ENCODE data around the gene PLXNA4. TPM values are rescaled to one million over a fixed set of nuclear protein-coding genes. Genes with fewer than 3 reads are reported as not detected.

The PLXNA4 gene
- total and polyA plus RNA-seq, 9 of the 15 experiments (the other 6 are each of a cell fraction or from before 2014, with no cell fraction given): under 0.01 to 0.09 TPM; not detected in 7

GRCh38 chr7:132123773-132124172 is 452.5 kb downstream of the PLXNA4 start:
- H3K4me2 ChIP-seq (ENCODE audit: insufficient read depth, low read length): no peak overlapping the region
- DNase-seq (ENCODE audit: extremely low read depth in 1 of 4, low spot score in 3 of 4) (no peak), FAIRE-seq (no peak), ATAC-seq (no peak)
- H3K4me1 ChIP-seq (replicated peaks in 1 of 2; ENCODE audit: control insufficient read depth in 2 of 2, insufficient read depth in 2 of 2, low read length in 2 of 2): no peaks in the 10 kb centered on the region
- ChIA-PET POLR2A (interaction anchor here (1.2 kb wide), 1 partner anchor 20 kb away, joined by 4 read pairs; no protein-coding TSS in a partner anchor), CTCF (ENCODE audit: low intra/inter-chr PET ratio) (no interaction called here)
- H3K4me3 ChIP-seq: no peak overlapping the region
- in situ Hi-C loops (cut with MboI): no loop called here
- H3K27me3 ChIP-seq (ENCODE audit: control insufficient read depth in 2 of 2, insufficient read depth in 2 of 2, low read length in 2 of 2): peaks cover 9 to 16% of the 10 kb centered on the region in 2 experiments; a peak in 4 of 5 replicates
- no peaks in the 10 kb centered on the region for H3K36me3 ChIP-seq (ENCODE audit: control insufficient read depth, insufficient read depth, low read length)
- no peak for TF ChIP-seq E2F8 (IDR thresholded peaks at IDR 0.05; ENCODE audit: low read depth, partially characterized antibody)
- peak; percentile 76 for TF ChIP-seq RFX1 (IDR thresholded peaks at IDR 0.05)
- H4K20me1 ChIP-seq (replicated peaks; ENCODE audit: control insufficient read depth, insufficient read depth, low read length): peaks cover 15% of the 10 kb centered on the region
- H3K9ac ChIP-seq (ENCODE audit: insufficient read depth in 1 of 2, low read depth in 2 of 2, low read length in 2 of 2): no peak overlapping the region
- H3K9me3 ChIP-seq (replicated peaks; ENCODE audit: control insufficient read depth, insufficient read depth, low read depth, low read length): no peaks in the 10 kb centered on the region
- no peaks in the 10 kb centered on the region for H3K9me1 ChIP-seq (ENCODE audit: control insufficient read depth, insufficient read depth, low read length)
- no peak overlapping the region for H2AFZ ChIP-seq (ENCODE audit: low read depth, low read length)
- no peaks in the 10 kb centered on the region for H3K79me2 ChIP-seq (ENCODE audit: control insufficient read depth, insufficient read depth, low read length)
- no peak overlapping the region for H3K27ac ChIP-seq (ENCODE audit: extremely low read depth, low read depth, low read length)
- WGBS (ENCODE audit: insufficient coverage, low coverage, missing lambda C conversion rate): 0% methylated on average over 7 of the region's 7 CpGs
- intact Hi-C loops (cut with micrococcal nuclease): no loop called here
- no TSS peak for BruUV-seq (replicated peaks)

GRCh38 chr7:132122901-132123300 is 453.4 kb downstream of the PLXNA4 start:
- ATAC-seq (no peak), FAIRE-seq (no peak), DNase-seq (ENCODE audit: extremely low read depth in 1 of 4, low spot score in 3 of 4) (no peak)
- CTCF ChIA-PET (ENCODE audit: low intra/inter-chr PET ratio): no interaction called here
- H3K36me3 ChIP-seq (ENCODE audit: control insufficient read depth, insufficient read depth, low read length): no peaks in the 10 kb centered on the region
- POLR2A ChIA-PET: no interaction called here
- intact Hi-C loops (cut with micrococcal nuclease) (no loop called here), in situ Hi-C loops (cut with MboI) (no loop called here)
- H3K79me2 ChIP-seq (ENCODE audit: control insufficient read depth, insufficient read depth, low read length): no peaks in the 10 kb centered on the region
- no TSS peak for BruUV-seq (replicated peaks)
- H3K4me1 ChIP-seq (replicated peaks in 1 of 2; ENCODE audit: control insufficient read depth in 2 of 2, insufficient read depth in 2 of 2, low read length in 2 of 2): no peaks in the 10 kb centered on the region
- WGBS (ENCODE audit: insufficient coverage, low coverage, missing lambda C conversion rate): 1% methylated on average over 6 of the region's 6 CpGs
- no peak overlapping the region for H3K27ac ChIP-seq (ENCODE audit: extremely low read depth, low read depth, low read length)
- H2AFZ ChIP-seq (ENCODE audit: low read depth, low read length): no peak overlapping the region
- peaks cover 9 to 19% of the 10 kb centered on the region in 2 experiments; a peak in 4 of 5 replicates for H3K27me3 ChIP-seq (ENCODE audit: control insufficient read depth in 2 of 2, insufficient read depth in 2 of 2, low read length in 2 of 2)
- no peak overlapping the region for H3K9ac ChIP-seq (ENCODE audit: insufficient read depth in 1 of 2, low read depth in 2 of 2, low read length in 2 of 2)
- H3K9me1 ChIP-seq (ENCODE audit: control insufficient read depth, insufficient read depth, low read length): no peaks in the 10 kb centered on the region
- no peak overlapping the region for H3K4me3 ChIP-seq
- H3K4me2 ChIP-seq (ENCODE audit: insufficient read depth, low read length): no peak overlapping the region
- no peaks in the 10 kb centered on the region for H3K9me3 ChIP-seq (replicated peaks; ENCODE audit: control insufficient read depth, insufficient read depth, low read depth, low read length)
- peaks cover 15% of the 10 kb centered on the region; the same call in 1 of the 2 replicates for H4K20me1 ChIP-seq (replicated peaks; ENCODE audit: control insufficient read depth, insufficient read depth, low read length)
- TF ChIP-seq EP400 (IDR thresholded peaks at IDR 0.05) (no peak), FOXM1 (IDR thresholded peaks at IDR 0.05; ENCODE audit: low read depth) (no peak), FOXM1 (CRISPR knock-in tag; IDR thresholded peaks at IDR 0.05; ENCODE audit: low read depth) (no peak), RBM22 (IDR thresholded peaks at IDR 0.05; ENCODE audit: low read depth, low read length, poor library complexity, severe bottlenecking) (no peak), MYNN (IDR thresholded peaks at IDR 0.05) (no peak), MYNN (CRISPR knock-in tag; IDR thresholded peaks at IDR 0.05) (no peak), ESRRA (IDR thresholded peaks at IDR 0.05; ENCODE audit: borderline replicate concordance, low read depth) (no peak), HDAC8 (tag; IDR thresholded peaks at IDR 0.05) (no peak), STAT5B (CRISPR knock-in tag; IDR thresholded peaks at IDR 0.05) (no peak), ZSCAN29 (IDR thresholded peaks at IDR 0.05) (no peak), HNRNPL (IDR thresholded peaks at IDR 0.05; ENCODE audit: low read depth, low read length) (no peak), XRCC4 (IDR thresholded peaks at IDR 0.05; ENCODE audit: extremely low read depth, insufficient read depth, insufficient read length) (no peak), ELF4 (CRISPR knock-in tag; IDR thresholded peaks at IDR 0.05) (no peak), HDAC2 (IDR thresholded peaks at IDR 0.05) (no peak), U2AF2 (optimal IDR thresholded peaks at IDR 0.05; ENCODE audit: low read depth, low read length) (no peak)
